Activated CD8-positive, alpha-beta T cell treated with anti-CD3 and anti-CD28 coated beads for 36 hours (primary cell): ENCODE data around the gene PRDM5. TPM values are rescaled to one million over a fixed set of nuclear protein-coding genes. Genes with fewer than 3 reads are reported as not detected.

ENCODE experiments used
- ATAC-seq: fragments of 200-7000 bp; cut with Tn5 transposase; one replicate; pipeline ENCODE4 v1.10.0; 2021; ENCODE audit warnings: mild to moderate bottlenecking, moderate library complexity
- CTCF ChIA-PET: fragments of 350-600 bp; sonication (Branson Sonifier 250); formaldehyde crosslinking; loops from one replicate; lab custom pipeline; 2021; ENCODE audit warnings: antibody characterized with exemption; lab: Charles Lee
- POLR2A ChIA-PET: fragments of 350-600 bp; sonication (Branson Sonifier 250); formaldehyde crosslinking; loops from one replicate; lab custom pipeline; 2021; ENCODE audit warnings: antibody characterized with exemption; lab: Charles Lee
- DNase-seq: peaks from one replicate; pipeline ENCODE4 v3.0.0-alpha.2; 2020
- H3K27ac Mint-ChIP-seq: one replicate; pipeline ENCODE4 v1.8.0; 2021; ENCODE audit warnings: mild to moderate bottlenecking, mixed read lengths
- H3K27me3 Mint-ChIP-seq: one replicate; pipeline ENCODE4 v1.8.0; 2021; ENCODE audit warnings: mixed read lengths
- H3K36me3 Mint-ChIP-seq: one replicate; pipeline ENCODE4 v1.8.0; 2021; ENCODE audit warnings: low read depth, mixed read lengths
- H3K4me1 Mint-ChIP-seq: one replicate; pipeline ENCODE4 v1.8.0; 2021; ENCODE audit warnings: low read depth, mixed read lengths
- H3K4me3 Mint-ChIP-seq: one replicate; pipeline ENCODE4 v1.8.0; 2021; ENCODE audit warnings: mild to moderate bottlenecking, moderate library complexity, mixed read lengths
- H3K9me3 Mint-ChIP-seq: one replicate; pipeline ENCODE4 v1.8.0; 2021; ENCODE audit warnings: mixed read lengths
- CTCF ChIP-seq: fragments of 200-600 bp; IDR thresholded peaks from one replicate; pipeline ENCODE4 v1.8.0; 2022; ENCODE audit warnings: antibody characterized with exemption, mild to moderate bottlenecking
- intact Hi-C: fragments of 100-400 bp; cut with micrococcal nuclease; formaldehyde crosslinking; loops from one replicate; pipeline ENCODE4 v1.10.0; 2022
- total RNA-seq, 2 experiments: library from RNA; stranded (reverse); gene quantifications; one replicate each; pipeline ENCODE4 v1.2.3, GENCODE V29; 2021

The PRDM5 gene
- total RNA-seq, 2 experiments from 2014 or later, result 0.51 to 0.52 TPM

GRCh38 chr4:120929847-120930246 is 7.3 kb upstream of the PRDM5 start:
- no peak for DNase-seq
- TF ChIP-seq CTCF, result no peak
- H3K4me1 Mint-ChIP-seq, result no peaks in the 10 kb centered on the region
- ChIA-PET POLR2A (interaction anchor here (2.0 kb wide), 1 partner anchor 10 kb away, joined by 4 read pairs; no protein-coding TSS in a partner anchor), CTCF (no interaction called here)
- intact Hi-C loops, result no loop called here
- H3K9me3 Mint-ChIP-seq, result no peaks in the 10 kb centered on the region
- H3K4me3 Mint-ChIP-seq, result no peak overlapping the region
- H3K36me3 Mint-ChIP-seq, result no peaks in the 10 kb centered on the region
- peaks cover 1% of the 10 kb centered on the region for H3K27me3 Mint-ChIP-seq
- no peak overlapping the region for H3K27ac Mint-ChIP-seq
- ATAC-seq, result no peak

GRCh38 chr4:120927801-120928409 is 5.4 kb upstream of the PRDM5 start:
- intact Hi-C loops, result no loop called here
- DNase-seq, result peak; percentile 14

GRCh38 chr4:120926358-120927025 is 4.0 kb upstream of the PRDM5 start:
- H3K9me3 Mint-ChIP-seq, result no peaks in the 10 kb centered on the region
- ATAC-seq (no peak), DNase-seq (no peak)
- no peak overlapping the region for H3K4me3 Mint-ChIP-seq
- TF ChIP-seq CTCF, result no peak
- POLR2A ChIA-PET, result no interaction called here
- H3K36me3 Mint-ChIP-seq, result no peaks in the 10 kb centered on the region
- CTCF ChIA-PET, result no interaction called here
- H3K27ac Mint-ChIP-seq, result no peak overlapping the region
- peaks cover 14% of the 10 kb centered on the region for H3K27me3 Mint-ChIP-seq
- intact Hi-C loops, result no loop called here
- peaks cover 12% of the 10 kb centered on the region for H3K4me1 Mint-ChIP-seq

More at GRCh38 chr4:120927801-120928409, 5.4 kb upstream of the PRDM5 start:
- no peaks in the 10 kb centered on the region for H3K9me3 Mint-ChIP-seq
- TF ChIP-seq CTCF, result no peak
- POLR2A ChIA-PET, result no interaction called here
- ATAC-seq, result no peak
- no peak overlapping the region for H3K27ac Mint-ChIP-seq
- peaks cover 7% of the 10 kb centered on the region for H3K4me1 Mint-ChIP-seq
- CTCF ChIA-PET, result no interaction called here
- H3K27me3 Mint-ChIP-seq, result peaks cover 9% of the 10 kb centered on the region
- no peaks in the 10 kb centered on the region for H3K36me3 Mint-ChIP-seq
- H3K4me3 Mint-ChIP-seq, result no peak overlapping the region

- no peak for TF ChIP-seq CTCF
- no peak for DNase-seq
- Mint-ChIP-seq H3K9me3 (no peaks in the 10 kb centered on the region), H3K27ac (no peak overlapping the region), H3K4me1 (peaks cover 16% of the 10 kb centered on the region), H3K36me3 (no peaks in the 10 kb centered on the region), H3K27me3 (peaks cover 16% of the 10 kb centered on the region), H3K4me3 (no peak overlapping the region)
- CTCF ChIA-PET, result interaction anchor here (1.5 kb wide), 2 partner anchors 53 to 383 kb away, joined by 3 read pairs; no protein-coding TSS in a partner anchor
- POLR2A ChIA-PET, result no interaction called here
- intact Hi-C loops, result no loop called here
- no peak for ATAC-seq
Measured at GRCh38 chr4:120924931-120925330, 2.4 kb upstream of the PRDM5 start.

- peaks cover 16% of the 10 kb centered on the region for H3K27me3 Mint-ChIP-seq
- peak overlapping the region; percentile 72 for H3K27ac Mint-ChIP-seq
- intact Hi-C loops, result no loop called here
- H3K36me3 Mint-ChIP-seq, result no peaks in the 10 kb centered on the region
- no peak for ATAC-seq
- H3K4me3 Mint-ChIP-seq, result peak overlapping the region; percentile 75
- H3K9me3 Mint-ChIP-seq, result no peaks in the 10 kb centered on the region
- ChIA-PET CTCF (interaction anchor here (1.1 to 1.2 kb wide), 2 partner anchors 13 to 202 kb away, joined by 3 read pairs; no protein-coding TSS in a partner anchor), POLR2A (no interaction called here)
- peaks cover 23% of the 10 kb centered on the region for H3K4me1 Mint-ChIP-seq
- no peak for DNase-seq
- TF ChIP-seq CTCF, result no peak
Measured at GRCh38 chr4:120923207-120923522, 639 bp upstream of the PRDM5 start.
